Neural progenitor cell (in vitro differentiated cells): Measurements from ENCODE around the gene KCNC3. TPM values are rescaled to one million over a fixed set of nuclear protein-coding genes. Genes with fewer than 3 reads are reported as not detected.

Experiments
- DNase-seq: peaks from one replicate; pipeline ENCODE4 v3.0.0-alpha.2; 2016; ENCODE audit warnings: low spot score
- H2AFZ ChIP-seq: fragments of 200-600 bp; sonication (generic); replicated peaks from 2 replicates; pipeline ENCODE4 v1.6.1; 2016; ENCODE audit warnings: antibody characterized with exemption
- H3F3A ChIP-seq: fragments of 200-600 bp; sonication (generic); 2 replicates; pipeline ENCODE4 v1.6.1; 2016; ENCODE audit warnings: antibody characterized with exemption, low read depth
- H3K27ac ChIP-seq: fragments of 200-600 bp; sonication (generic); 2 replicates; pipeline ENCODE4 v1.5.1; 2016; ENCODE audit warnings: mild to moderate bottlenecking
- H3K27me3 ChIP-seq: fragments of 200-600 bp; sonication (generic); 2 replicates; pipeline ENCODE4 v1.6.1; 2016; ENCODE audit warnings: mild to moderate bottlenecking, moderate library complexity
- H3K36me3 ChIP-seq: fragments of 200-600 bp; sonication (generic); 2 replicates; pipeline ENCODE4 v1.5.1; 2016
- H3K4me1 ChIP-seq: fragments of 200-600 bp; sonication (generic); 2 replicates; pipeline ENCODE4 v1.6.1; 2016; ENCODE audit warnings: mixed run types
- H3K4me2 ChIP-seq: fragments of 200-600 bp; sonication (generic); 2 replicates; pipeline ENCODE4 v1.6.1; 2016
- H3K4me3 ChIP-seq: fragments of 200-600 bp; sonication (generic); 2 replicates; pipeline ENCODE4 v1.5.1; 2016
- H3K79me2 ChIP-seq: fragments of 200-600 bp; sonication (generic); 2 replicates; pipeline ENCODE4 v1.6.1; 2016; ENCODE audit warnings: low read depth
- H3K9ac ChIP-seq: fragments of 200-600 bp; sonication (generic); 2 replicates; pipeline ENCODE4 v1.6.1; 2016
- H3K9me3 ChIP-seq: fragments of 200-600 bp; sonication (generic); 2 replicates; pipeline ENCODE4 v1.5.1; 2016; ENCODE audit warnings: low read depth
- H4K20me1 ChIP-seq: fragments of 200-600 bp; sonication (generic); 2 replicates; pipeline ENCODE4 v1.6.1; 2016; ENCODE audit warnings: low read depth
- H3K27ac Mint-ChIP-seq: 3 replicates; pipeline ENCODE4 v1.8.0; 2021; ENCODE audit warnings: mixed read lengths
- H3K27me3 Mint-ChIP-seq: 2 replicates; pipeline ENCODE4 v1.8.0; 2022; ENCODE audit warnings: low read depth, mild to moderate bottlenecking, inconsistent platforms, moderate library complexity, mixed read lengths; ENCODE audit not compliant: insufficient read depth
- H3K36me3 Mint-ChIP-seq: 3 replicates; pipeline ENCODE4 v1.8.0; 2021; ENCODE audit warnings: mixed read lengths
- H3K4me1 Mint-ChIP-seq: 3 replicates; pipeline ENCODE4 v1.8.0; 2021; ENCODE audit warnings: mixed read lengths
- H3K4me3 Mint-ChIP-seq: 3 replicates; pipeline ENCODE4 v1.8.0; 2021; ENCODE audit warnings: mild to moderate bottlenecking, moderate library complexity, mixed read lengths
- H3K9me3 Mint-ChIP-seq: 3 replicates; pipeline ENCODE4 v1.8.0; 2020; ENCODE audit warnings: mixed read lengths
- CTCF ChIP-seq: fragments of 200-600 bp; sonication (generic); IDR thresholded peaks from 2 replicates; pipeline ENCODE4 v1.5.1; 2017; ENCODE audit warnings: antibody characterized with exemption, mild to moderate bottlenecking
- EZH2 ChIP-seq: fragments of 200-600 bp; sonication (generic); IDR thresholded peaks from 2 replicates; pipeline ENCODE4 v1.6.1; 2017; ENCODE audit warnings: antibody characterized with exemption, mild to moderate bottlenecking, moderate library complexity
- EZH2phosphoT487 ChIP-seq: fragments of 200-600 bp; sonication (generic); IDR thresholded peaks from 2 replicates; pipeline ENCODE4 v1.6.1; 2017; ENCODE audit warnings: antibody characterized with exemption
- total RNA-seq: library from RNA; depleted of rRNA; stranded (reverse); fragments of >200 nt; gene quantifications from 2 replicates; pipeline ENCODE4 v1.2.3, GENCODE V29; 2015; ENCODE audit warnings: low replicate concordance

KCNC3 gene
- total RNA-seq, 1 donor from 2014 or later: 0.41 TPM

DNA sequence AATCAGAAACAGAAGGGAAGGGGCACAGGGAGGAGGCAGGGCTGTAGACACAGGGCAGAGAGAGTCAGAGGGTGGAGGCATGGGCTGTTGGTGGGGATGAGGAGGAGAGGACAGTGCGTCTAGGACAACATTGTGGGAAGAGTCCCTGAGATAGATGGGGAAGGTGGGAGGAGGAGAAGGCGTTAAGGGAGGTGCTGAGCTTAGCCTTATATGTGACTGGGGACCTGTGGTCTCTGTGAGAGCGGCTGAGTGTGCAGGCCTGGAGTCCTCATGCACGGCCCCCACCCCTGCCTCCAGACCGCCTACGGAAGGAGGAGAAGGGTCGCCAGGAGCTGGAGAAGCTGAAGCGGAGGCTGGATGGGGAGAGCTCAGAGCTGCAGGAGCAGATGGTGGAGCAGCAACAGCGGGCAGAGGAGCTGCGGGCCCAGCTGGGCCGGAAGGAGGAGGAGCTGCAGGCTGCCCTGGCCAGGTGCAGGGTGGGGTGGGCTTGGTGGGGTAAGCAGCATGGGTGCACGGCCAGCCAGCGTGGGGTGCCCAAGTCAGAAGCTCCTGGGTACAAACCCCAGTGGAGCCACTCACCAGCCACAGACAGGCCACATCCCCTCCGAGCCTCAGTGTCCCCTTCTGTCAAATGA is 56.8 kb downstream of the KCNC3 start:
- peaks cover 6% of the 10 kb centered on the region for H3K4me1 Mint-ChIP-seq
- Histone ChIP-seq H3K9me3 (no peaks in the 10 kb centered on the region), H3K27ac (no peak overlapping the region), H2AFZ (no peak overlapping the region), H4K20me1 (no peaks in the 10 kb centered on the region), H3K79me2 (no peaks in the 10 kb centered on the region), H3K4me2 (no peak overlapping the region), H3K4me1 (no peaks in the 10 kb centered on the region), H3K36me3 (no peaks in the 10 kb centered on the region), H3F3A (no peaks in the 10 kb centered on the region), H3K27me3 (no peaks in the 10 kb centered on the region), H3K9ac (no peak overlapping the region), H3K4me3 (no peak overlapping the region)
- TF ChIP-seq CTCF: no peak
- no peak for TF ChIP-seq EZH2
- no peak for TF ChIP-seq EZH2phosphoT487
- no peak overlapping the region for H3K4me3 Mint-ChIP-seq
- no peak for DNase-seq
- no peaks in the 10 kb centered on the region for H3K9me3 Mint-ChIP-seq
- H3K27ac Mint-ChIP-seq: peak overlapping the region; percentile 8
- peaks cover 4% of the 10 kb centered on the region for H3K27me3 Mint-ChIP-seq
- H3K36me3 Mint-ChIP-seq: no peaks in the 10 kb centered on the region

DNA sequence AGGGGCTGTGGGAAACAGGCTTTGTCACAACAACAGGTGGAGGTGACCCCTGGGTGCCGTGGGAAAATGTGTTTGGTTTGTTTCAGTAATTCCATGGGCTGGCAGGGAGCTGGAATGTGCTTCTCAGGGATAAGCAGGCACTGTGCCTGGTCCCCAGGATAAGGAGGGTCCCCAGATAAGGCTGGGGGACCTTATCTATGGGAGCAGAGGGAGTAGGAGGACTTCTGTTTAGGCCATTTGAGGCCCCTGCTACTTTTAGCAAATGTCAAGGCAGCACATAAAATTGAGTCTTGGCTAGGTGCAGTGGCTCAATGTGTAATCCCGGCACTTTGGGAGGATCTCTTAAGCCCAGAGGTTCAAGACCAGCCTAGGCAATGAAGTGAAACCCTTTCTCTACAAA is 59.5 kb downstream of the KCNC3 start:
- no peaks in the 10 kb centered on the region for H3K27me3 ChIP-seq
- Mint-ChIP-seq H3K9me3 (no peaks in the 10 kb centered on the region), H3K27me3 (no peaks in the 10 kb centered on the region), H3K4me3 (peak overlapping the region; percentile 27), H3K4me1 (no peaks in the 10 kb centered on the region), H3K27ac (peak overlapping the region; percentile 42), H3K36me3 (no peaks in the 10 kb centered on the region)
- no peak overlapping the region for H2AFZ ChIP-seq
- no peaks in the 10 kb centered on the region for H4K20me1 ChIP-seq
- no peaks in the 10 kb centered on the region for H3F3A ChIP-seq
- H3K4me3 ChIP-seq: no peak overlapping the region
- no peaks in the 10 kb centered on the region for H3K9me3 ChIP-seq
- no peak overlapping the region for H3K27ac ChIP-seq
- no peaks in the 10 kb centered on the region for H3K79me2 ChIP-seq
- H3K4me2 ChIP-seq: no peak overlapping the region
- TF ChIP-seq EZH2phosphoT487 (no peak), CTCF (no peak), EZH2 (no peak)
- H3K9ac ChIP-seq: no peak overlapping the region
- DNase-seq: no peak
- H3K36me3 ChIP-seq: no peaks in the 10 kb centered on the region
- no peaks in the 10 kb centered on the region for H3K4me1 ChIP-seq

DNA sequence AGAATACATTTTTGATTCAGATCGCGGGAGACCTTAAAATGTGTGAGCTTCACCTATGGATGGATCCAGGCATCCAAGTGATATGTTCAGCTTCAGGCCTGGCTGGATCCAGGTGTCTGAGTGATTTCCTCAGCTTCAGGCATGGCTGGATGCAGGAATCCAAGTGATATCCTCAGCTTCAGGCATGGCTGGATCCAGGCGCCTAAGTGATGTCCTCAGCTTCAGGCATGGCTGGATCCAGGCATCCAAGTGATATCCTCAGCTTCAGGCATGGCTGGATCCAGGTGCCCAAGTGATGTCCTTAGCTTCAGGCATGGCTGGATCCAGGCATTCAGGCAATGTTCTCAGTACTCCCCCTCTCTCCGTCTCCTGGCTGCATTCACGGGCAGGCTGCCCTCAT is 60.7 kb downstream of the KCNC3 start:
- Mint-ChIP-seq H3K9me3 (no peaks in the 10 kb centered on the region), H3K27me3 (no peaks in the 10 kb centered on the region), H3K4me1 (no peaks in the 10 kb centered on the region), H3K4me3 (peak overlapping the region; percentile 31), H3K36me3 (no peaks in the 10 kb centered on the region), H3K27ac (no peak overlapping the region)
- Histone ChIP-seq H3K27me3 (no peaks in the 10 kb centered on the region), H3K4me2 (no peak overlapping the region), H4K20me1 (no peaks in the 10 kb centered on the region), H3F3A (no peaks in the 10 kb centered on the region), H3K27ac (no peak overlapping the region), H3K79me2 (no peaks in the 10 kb centered on the region), H2AFZ (no peak overlapping the region), H3K9ac (no peak overlapping the region), H3K4me1 (no peaks in the 10 kb centered on the region), H3K36me3 (no peaks in the 10 kb centered on the region), H3K4me3 (no peak overlapping the region), H3K9me3 (no peaks in the 10 kb centered on the region)
- no peak for TF ChIP-seq EZH2phosphoT487
- no peak for TF ChIP-seq EZH2
- no peak for TF ChIP-seq CTCF
- no peak for DNase-seq
